HEK293 (cell line): ENCODE results near the gene RCL1.

ENCODE experiments used
- CTCF ChIA-PET: fragments of 350-600 bp; formaldehyde crosslinking; extraction: SDS; loops from one replicate; lab custom pipeline; 2021; ENCODE audit warnings: antibody characterized with exemption; lab: Yijun Ruan, JAX
- POLR2A ChIA-PET: fragments of 300-600 bp; formaldehyde crosslinking; extraction: SDS; loops from one replicate; lab custom pipeline; 2020; ENCODE audit warnings: antibody characterized with exemption, inconsistent platforms; lab: Yijun Ruan, JAX
- H3K27ac ChIP-seq: fragments of 200-500 bp; sonication (Bioruptor generic); 2 replicates; pipeline ENCODE4 v1.5.1; 2014; ENCODE audit warnings: low read depth, low read length, control low read depth, inconsistent platforms; ENCODE audit errors: extremely low read depth
- H3K36me3 ChIP-seq, 2 experiments: fragments of 200-500 bp in 1 of 2; sonication (Bioruptor generic) in 1 of 2; 1 replicate in 1 of 2; 2 replicates in 1 of 2; pipeline ENCODE4 v1.5.1; 2014 to 2017; ENCODE audit warnings: inconsistent platforms in 2 of 2, low read length in 2 of 2; ENCODE audit not compliant: control insufficient read depth in 2 of 2, insufficient read depth in 1 of 2
- H3K4me1 ChIP-seq: fragments of 200-500 bp; sonication (Bioruptor generic); 2 replicates; pipeline ENCODE4 v1.5.1; 2014; ENCODE audit warnings: mild to moderate bottlenecking, low read length, inconsistent platforms; ENCODE audit not compliant: control insufficient read depth, insufficient read depth
- H3K4me3 ChIP-seq: 2 replicates; pipeline ENCODE4 v1.5.1; 2011; ENCODE audit warnings: low read depth, mild to moderate bottlenecking, control low read depth, low read length, moderate library complexity
- H3K9me3 ChIP-seq: fragments of 200-500 bp; sonication (Bioruptor generic); 2 replicates; pipeline ENCODE4 v1.5.1; 2014; ENCODE audit warnings: low read depth, low read length, inconsistent platforms; ENCODE audit not compliant: control insufficient read depth, insufficient read depth
- AEBP2 ChIP-seq: fragments of 450-650 bp; formaldehyde crosslinking; IDR thresholded peaks from 2 replicates; pipeline ENCODE4 v1.5.1; 2016; ENCODE audit warnings: missing biosample characterization, missing genetic modification characterization, borderline replicate concordance
- FEZF1 ChIP-seq: fragments of 450-650 bp; formaldehyde crosslinking; IDR thresholded peaks from 2 replicates; pipeline ENCODE4 v1.5.1; 2016; ENCODE audit warnings: missing biosample characterization, missing genetic modification characterization
- GLI4 ChIP-seq: fragments of 450-650 bp; formaldehyde crosslinking; IDR thresholded peaks from 2 replicates; pipeline ENCODE4 v1.5.1; 2016; ENCODE audit warnings: missing biosample characterization, missing genetic modification characterization
- HOXD13 ChIP-seq: sonication (generic); formaldehyde crosslinking; IDR thresholded peaks from 2 replicates; pipeline ENCODE4 v1.8.0; 2022; ENCODE audit warnings: missing genetic modification reagents, borderline replicate concordance
- PRDM6 ChIP-seq: fragments of 450-650 bp; formaldehyde crosslinking; IDR thresholded peaks from 2 replicates; pipeline ENCODE4 v1.5.1; 2017; ENCODE audit warnings: missing biosample characterization, missing genetic modification characterization
- ZBTB10 ChIP-seq: fragments of 450-650 bp; formaldehyde crosslinking; IDR thresholded peaks from 2 replicates; pipeline ENCODE4 v1.5.1; 2016; ENCODE audit warnings: missing biosample characterization, missing genetic modification characterization
- ZBTB21 ChIP-seq: fragments of 450-650 bp; formaldehyde crosslinking; IDR thresholded peaks from 2 replicates; pipeline ENCODE4 v1.5.1; 2017; ENCODE audit warnings: missing biosample characterization, missing genetic modification characterization
- ZFP69B ChIP-seq: fragments of 450-650 bp; formaldehyde crosslinking; IDR thresholded peaks from 2 replicates; pipeline ENCODE4 v1.5.1; 2016; ENCODE audit warnings: missing biosample characterization, missing genetic modification characterization
- ZNF121 ChIP-seq: fragments of 450-650 bp; formaldehyde crosslinking; IDR thresholded peaks from 2 replicates; pipeline ENCODE4 v1.5.1; 2016; ENCODE audit warnings: missing biosample characterization, missing genetic modification characterization
- ZNF16 ChIP-seq: fragments of 450-650 bp; formaldehyde crosslinking; IDR thresholded peaks from 2 replicates; pipeline ENCODE4 v1.5.1; 2016; ENCODE audit warnings: low read depth, missing biosample characterization, missing genetic modification characterization
- ZNF175 ChIP-seq: fragments of 450-650 bp; formaldehyde crosslinking; IDR thresholded peaks from 2 replicates; pipeline ENCODE4 v1.5.1; 2016; ENCODE audit warnings: missing biosample characterization, missing genetic modification characterization
- ZNF184 ChIP-seq: fragments of 450-650 bp; IDR thresholded peaks from 2 replicates; pipeline ENCODE4 v1.5.1; 2018; ENCODE audit warnings: missing biosample characterization, mild to moderate bottlenecking, missing genetic modification characterization
- ZNF248 ChIP-seq: fragments of 450-650 bp; formaldehyde crosslinking; IDR thresholded peaks from 2 replicates; pipeline ENCODE4 v1.5.1; 2017; ENCODE audit warnings: missing biosample characterization, missing genetic modification characterization
- ZNF302 ChIP-seq: fragments of 450-650 bp; formaldehyde crosslinking; IDR thresholded peaks from 2 replicates; pipeline ENCODE4 v1.5.1; 2016; ENCODE audit warnings: missing biosample characterization, missing genetic modification characterization, low read depth
- ZNF362 ChIP-seq: fragments of 450-650 bp; formaldehyde crosslinking; IDR thresholded peaks from 2 replicates; pipeline ENCODE4 v1.5.1; 2016; ENCODE audit warnings: missing biosample characterization, missing genetic modification characterization
- ZNF366 ChIP-seq: fragments of 450-650 bp; formaldehyde crosslinking; conservative IDR thresholded peaks from 2 replicates; pipeline ENCODE4 v1.5.1; 2016; ENCODE audit warnings: missing biosample characterization, missing genetic modification characterization
- ZNF530 ChIP-seq: fragments of 450-650 bp; formaldehyde crosslinking; IDR thresholded peaks from 2 replicates; pipeline ENCODE4 v1.5.1; 2016; ENCODE audit warnings: low read depth, missing biosample characterization, missing genetic modification characterization
- ZNF580 ChIP-seq: fragments of 450-650 bp; formaldehyde crosslinking; IDR thresholded peaks from 2 replicates; pipeline ENCODE4 v1.5.1; 2016; ENCODE audit warnings: missing biosample characterization, missing genetic modification characterization
- ZNF692 ChIP-seq: fragments of 450-650 bp; formaldehyde crosslinking; IDR thresholded peaks from 2 replicates; pipeline ENCODE4 v1.5.1; 2016; ENCODE audit warnings: missing biosample characterization, missing genetic modification characterization
- ZNF791 ChIP-seq: fragments of 450-650 bp; formaldehyde crosslinking; IDR thresholded peaks from 2 replicates; pipeline ENCODE4 v1.5.1; 2016; ENCODE audit warnings: missing biosample characterization, missing genetic modification characterization
- ZSCAN4 ChIP-seq: fragments of 450-650 bp; formaldehyde crosslinking; IDR thresholded peaks from 2 replicates; pipeline ENCODE4 v1.5.1; 2017; ENCODE audit warnings: missing biosample characterization, missing genetic modification characterization

RCL1 gene

GRCh38 chr9:4798281-4799032 lies 5.7 kb downstream of the RCL1 start (continued):
- no peak for TF ChIP-seq ZSCAN4
- TF ChIP-seq ZNF580 = no peak
- no peak for TF ChIP-seq ZNF362 (tag by site-specific recombination)
- no peak for TF ChIP-seq GLI4 (tag by site-specific recombination)
- TF ChIP-seq ZNF692 (tag by site-specific recombination) = no peak
- no peak for TF ChIP-seq ZNF791 (tag by site-specific recombination)
- TF ChIP-seq ZNF184 = no peak
- no peak for TF ChIP-seq ZBTB10
- TF ChIP-seq ZNF302 (tag by site-specific recombination) = no peak
- TF ChIP-seq HOXD13 = no peak
- 0 out of 2 replicates have a peak, but pooled peaks have one; percentile 13 for TF ChIP-seq PRDM6 (tag by site-specific recombination)
- TF ChIP-seq AEBP2 (tag by site-specific recombination) = no peak
- no peak for TF ChIP-seq ZBTB21 (tag by site-specific recombination)
- TF ChIP-seq ZNF16 (tag by site-specific recombination) = no peak
- no peak for TF ChIP-seq ZNF366 (tag by site-specific recombination)
- no peak for TF ChIP-seq ZNF530

- ChIA-PET CTCF (interaction anchor here (1.6 kb wide), 1 partner anchor 36 kb away, joined by 7 read pairs; no protein-coding TSS in a partner anchor), POLR2A (no interaction called here)
- Histone ChIP-seq H3K4me1 (no peaks in the 10 kb centered on the region), H3K36me3 (no peaks in the 10 kb centered on the region), H3K4me3 (no peak overlapping the region), H3K9me3 (no peaks in the 10 kb centered on the region), H3K27ac (no peak overlapping the region)
- TF ChIP-seq ZNF175 (no peak), ZNF121 (tag by site-specific recombination) (no peak), ZNF248 (tag by site-specific recombination) (no peak), FEZF1 (tag by site-specific recombination) (no peak), ZFP69B (tag by site-specific recombination) (no peak)
Measured at GRCh38 chr9:4799033-4799430, 6.3 kb downstream of the RCL1 start.
